GM21423 (cell line): ENCODE data around the gene DVL2.
"Not testable (repeated sequence)": the region's sequence is repeated elsewhere in the genome, so short reads cannot be mapped to it uniquely, and the experiment has no call there.

Experiments
- ATAC-seq: cut with Tn5 transposase; IDR thresholded peaks from one replicate; pipeline ENCODE4 v1.9.1; 2021; ENCODE audit warnings: mild to moderate bottlenecking, moderate library complexity; ENCODE audit not compliant: unreplicated experiment

The DVL2 gene

DNA sequence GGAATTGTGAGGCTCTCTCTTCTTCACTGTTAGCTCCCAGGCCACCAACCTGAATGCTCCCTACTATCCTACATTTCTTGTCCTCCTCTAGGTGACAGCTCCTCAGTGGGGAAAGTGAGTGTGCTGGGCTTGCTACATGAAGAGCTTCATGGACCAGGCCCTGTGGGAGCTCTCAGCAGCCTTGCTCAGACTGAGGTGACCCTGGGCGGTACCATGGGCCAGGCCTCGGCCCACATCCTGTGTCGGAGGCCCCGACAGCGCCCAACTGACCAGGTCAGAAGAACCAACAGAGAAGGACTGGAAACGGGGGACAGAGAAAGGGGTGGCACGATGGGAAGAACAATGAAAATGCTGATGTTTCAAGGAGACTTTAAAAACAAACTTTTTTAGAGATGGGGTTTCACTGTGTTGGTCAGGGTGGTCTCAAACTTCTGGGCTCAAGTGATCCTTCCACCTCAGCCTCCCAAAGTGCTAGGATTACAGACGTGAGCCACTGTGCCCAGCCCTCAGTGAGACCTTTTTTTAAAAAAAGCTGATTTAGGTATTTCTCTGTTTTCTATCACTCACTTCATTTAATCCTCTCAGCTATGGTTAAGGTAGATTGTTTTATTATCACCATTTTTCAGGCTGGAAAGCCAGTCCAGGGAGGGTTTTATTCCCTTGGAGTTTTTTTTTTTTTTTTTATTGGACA is 22.6 kb upstream of the DVL2 start:
- no peak for ATAC-seq

DNA sequence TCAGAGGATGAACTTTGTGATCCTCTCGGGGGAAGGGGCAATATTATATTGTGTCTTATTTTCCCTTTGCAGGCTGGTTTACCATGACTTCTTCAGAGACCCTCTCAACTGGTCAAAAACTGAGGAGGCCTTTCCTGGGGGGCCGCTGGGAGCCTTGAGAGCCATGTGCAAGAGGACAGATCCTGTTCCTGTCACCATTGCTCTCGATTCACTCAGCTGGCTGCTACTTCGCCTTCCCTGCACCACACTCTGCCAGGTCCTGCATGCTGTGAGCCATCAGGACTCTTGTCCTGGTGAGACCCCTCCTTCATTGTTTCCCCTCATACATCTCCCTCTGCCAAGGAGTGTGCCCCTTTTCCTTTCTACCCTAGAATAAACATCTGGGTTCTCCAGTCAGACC is 20.2 kb upstream of the DVL2 start:
- ATAC-seq: no peak

DNA sequence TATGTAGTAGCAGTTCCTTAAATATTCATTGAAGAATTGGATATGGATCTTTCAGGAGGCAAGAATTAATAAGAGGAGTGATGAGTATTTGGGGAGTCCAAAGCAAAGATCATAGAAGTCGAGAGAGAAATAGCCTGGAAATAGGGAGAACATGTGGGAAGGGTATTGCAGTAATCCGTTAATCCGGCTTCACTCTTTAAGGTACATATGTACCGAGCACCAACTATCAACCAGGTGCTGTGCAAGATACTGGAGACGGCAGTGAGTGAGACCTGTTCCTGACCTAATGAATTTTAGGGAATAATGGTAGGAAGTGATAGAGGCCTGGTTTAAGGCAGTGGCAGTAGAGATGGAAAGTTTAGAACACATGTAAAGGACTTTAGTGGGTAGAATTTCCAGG is 18.8 kb upstream of the DVL2 start:
- ATAC-seq: no peak

DNA sequence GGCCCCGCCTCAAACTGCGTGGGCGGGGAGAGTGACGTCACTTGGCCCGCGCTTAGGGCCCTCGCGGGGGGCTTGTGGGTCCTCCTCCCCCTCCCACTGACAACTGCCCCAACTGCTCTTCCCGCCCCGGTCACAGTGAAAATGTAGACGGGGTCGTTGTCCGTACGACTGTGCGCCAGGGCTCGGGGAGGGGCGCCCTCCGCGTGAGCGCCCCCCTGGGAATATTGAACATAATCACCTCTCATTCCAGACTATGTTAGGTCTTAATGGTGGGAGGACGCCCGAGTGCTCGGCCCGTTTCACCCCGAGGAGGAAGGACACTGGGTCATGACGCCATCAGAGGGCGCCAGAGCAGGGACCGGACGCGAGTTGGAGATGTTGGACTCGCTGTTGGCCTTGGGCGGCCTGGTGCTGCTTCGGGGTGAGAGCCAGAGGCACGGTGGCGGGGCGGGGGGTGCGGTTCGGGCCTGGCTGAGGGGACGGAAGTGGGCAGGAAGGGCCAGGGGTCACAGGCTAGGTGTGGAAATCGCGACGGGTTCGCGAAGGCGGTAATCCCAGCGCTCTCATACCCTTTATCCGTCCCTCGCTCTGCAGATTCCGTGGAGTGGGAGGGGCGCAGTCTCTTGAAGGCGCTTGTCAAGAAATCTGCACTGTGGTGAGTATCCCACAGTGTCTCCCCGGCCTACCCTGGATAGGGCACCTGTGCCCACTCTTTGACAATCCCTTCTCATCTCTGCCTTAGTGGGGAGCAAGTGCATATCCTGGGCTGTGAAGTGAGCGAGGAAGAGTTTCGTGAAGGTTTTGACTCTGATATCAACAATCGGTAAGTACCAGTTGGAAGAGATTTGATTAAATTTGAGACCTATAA is 18.1 kb upstream of the DVL2 start, which contains the start of gene ELP5:
Gene ELP5, plus strand, starts transcription at position 40 of the 868 bp plus-strand sequence. Its CDS starts 336 bp downstream, at position 376.
- ATAC-seq: peak; percentile 53

DNA sequence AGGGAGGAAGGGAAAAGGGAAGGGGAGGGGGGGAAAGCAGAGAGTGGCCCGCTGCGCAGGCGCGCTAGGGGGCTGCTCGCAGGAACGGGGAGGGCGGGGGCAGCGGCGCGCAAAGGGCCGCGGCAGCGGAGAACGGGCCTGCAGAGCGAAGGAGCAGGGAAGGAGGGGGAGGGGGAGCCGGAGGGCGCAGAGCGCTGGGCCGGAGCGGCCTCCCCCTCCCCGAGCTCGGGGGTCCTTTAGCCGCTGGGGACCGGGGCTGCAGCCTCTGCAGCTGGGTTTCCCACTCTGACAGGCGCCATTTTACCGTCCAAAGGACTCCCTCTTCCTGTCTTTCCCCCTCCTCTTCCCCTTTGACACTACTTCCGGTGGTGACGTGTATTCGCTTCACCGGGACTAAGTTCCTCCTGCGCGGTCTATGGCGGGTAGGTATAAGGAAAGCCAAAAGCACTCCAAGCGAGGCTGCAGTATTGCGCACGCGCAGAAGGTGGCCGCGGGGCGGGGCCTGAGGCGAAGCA is 17.4 kb upstream of the DVL2 start, which contains the start of gene CTDNEP1:
Gene CTDNEP1, minus strand, starts transcription at position 74 of the 515 bp plus-strand sequence. CDS start 438 bp downstream, outside the sequence.
- ATAC-seq: peak; percentile 82

DNA sequence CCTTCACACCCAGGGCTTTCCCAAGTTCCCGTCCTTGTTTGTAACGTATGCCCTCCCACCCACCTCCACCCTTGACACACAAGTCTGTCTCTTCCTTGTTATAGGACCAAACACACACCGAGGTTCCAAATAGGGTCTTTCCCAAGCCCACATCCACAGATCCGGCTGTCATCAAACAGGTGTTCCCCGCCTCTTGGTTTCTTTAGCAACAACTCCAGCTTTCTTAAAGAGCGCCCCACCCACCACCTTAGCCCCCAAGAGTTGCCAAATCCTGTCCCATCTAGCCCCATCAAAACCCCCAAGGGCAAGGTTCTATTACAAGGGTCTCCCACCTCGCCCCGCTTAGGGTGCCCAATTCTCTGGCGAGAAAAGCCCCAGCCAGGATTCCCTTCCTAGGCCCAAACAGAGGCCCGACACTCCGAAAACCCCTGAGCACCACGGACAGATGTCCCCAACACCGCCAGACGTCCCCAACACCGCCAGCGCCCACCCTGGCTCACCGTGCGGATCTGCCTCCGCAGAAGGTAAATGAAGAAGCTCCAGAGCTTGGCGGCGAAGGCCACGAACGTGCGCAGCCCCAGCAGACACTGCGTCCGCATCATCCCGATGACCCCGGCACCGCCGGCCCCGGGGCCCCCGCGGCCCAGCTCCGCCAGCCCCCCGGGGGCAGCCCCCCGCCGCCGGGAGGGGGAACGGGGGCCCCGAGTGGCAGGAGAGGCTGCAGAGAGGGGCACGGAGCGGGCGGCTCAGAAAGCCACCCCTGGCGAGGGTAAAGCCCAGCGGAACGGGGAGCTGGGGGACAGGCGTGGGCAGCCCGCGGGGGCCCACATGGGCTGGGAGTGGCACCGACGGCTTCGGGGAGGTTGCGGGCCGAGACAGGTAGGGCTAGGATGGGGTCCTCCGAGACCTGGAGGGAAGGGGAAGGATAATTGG is 16.6 kb upstream of the DVL2 start:
- ATAC-seq: peak; percentile 3

DNA sequence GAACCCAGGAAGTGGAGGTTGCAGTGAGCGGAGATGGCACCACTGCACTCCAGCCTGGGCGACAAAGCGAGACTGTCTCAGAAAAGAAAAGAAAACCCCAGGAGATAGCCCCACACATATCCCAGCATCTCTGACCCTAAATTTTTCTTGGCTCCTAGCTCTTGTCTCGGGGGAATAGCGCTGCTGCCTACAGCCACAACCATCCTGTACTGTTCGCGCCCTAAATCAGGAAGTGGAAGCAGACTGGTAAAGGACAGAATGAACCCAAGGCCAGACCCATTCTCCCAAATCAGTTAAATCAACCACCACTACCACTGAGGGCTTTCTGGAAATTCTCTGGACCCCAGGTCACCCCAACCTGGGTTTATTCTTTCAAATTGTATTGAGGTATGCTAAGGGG is 15.5 kb upstream of the DVL2 start:
- ATAC-seq: no peak

DNA sequence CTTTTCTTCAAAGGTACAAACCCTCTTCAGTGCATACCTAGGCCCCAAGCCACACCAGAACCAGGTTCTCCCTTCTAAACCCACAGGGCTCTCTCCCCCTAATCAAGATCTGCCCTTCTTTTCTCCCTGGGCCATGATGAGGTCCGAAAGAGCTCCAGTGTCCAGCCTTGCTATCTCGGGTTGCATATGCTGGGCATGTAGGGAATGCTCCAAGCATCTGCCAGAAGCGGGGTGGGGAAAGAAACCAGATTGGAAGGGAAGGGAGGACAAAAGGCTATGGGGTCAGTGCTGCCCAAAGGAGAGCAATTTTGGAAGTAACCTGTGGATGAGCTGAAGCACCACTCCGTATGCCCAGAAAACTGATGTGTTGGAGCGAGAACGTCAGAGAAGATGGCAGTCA is 14.9 kb upstream of the DVL2 start:
- ATAC-seq: no peak

DNA sequence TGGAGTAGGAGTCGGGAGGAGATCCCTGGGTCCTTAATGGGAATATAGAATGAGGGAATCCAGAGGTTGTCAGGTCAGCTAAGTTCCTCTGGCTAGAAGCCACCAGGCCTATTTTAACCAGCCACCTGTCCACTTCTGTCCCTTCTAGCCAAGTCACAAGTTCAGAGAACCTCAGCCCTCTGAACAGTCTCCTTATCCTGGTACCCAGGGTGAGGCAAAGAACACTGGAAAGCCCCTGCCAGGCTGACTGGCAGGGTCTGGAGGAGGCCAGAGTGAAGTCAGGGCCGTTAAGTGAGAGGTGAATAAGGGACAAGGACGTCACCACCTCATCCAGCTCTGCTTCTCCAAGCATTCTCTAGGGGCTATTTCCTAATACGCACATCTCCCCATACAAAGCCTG is 14.5 kb upstream of the DVL2 start:
- no peak for ATAC-seq

DNA sequence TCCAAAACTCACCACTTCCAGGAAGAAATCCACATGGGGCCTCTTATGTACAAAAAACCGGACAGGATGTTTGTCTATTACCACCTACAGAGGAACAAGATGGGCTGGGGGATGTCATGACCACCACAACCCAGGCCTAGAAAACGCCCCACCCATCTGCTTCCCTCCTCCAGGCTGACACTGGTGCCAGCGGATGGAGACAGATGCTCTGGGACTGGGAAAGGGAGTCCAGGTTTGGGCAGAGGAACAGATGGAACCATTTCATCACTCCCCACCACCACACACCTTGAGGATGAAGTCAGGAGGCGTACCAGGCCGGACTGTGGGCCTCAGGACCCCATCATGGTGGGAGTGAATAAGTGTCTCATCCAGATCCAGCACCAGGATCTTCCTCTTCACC is 12.5 kb upstream of the DVL2 start:
- ATAC-seq: no peak

DNA sequence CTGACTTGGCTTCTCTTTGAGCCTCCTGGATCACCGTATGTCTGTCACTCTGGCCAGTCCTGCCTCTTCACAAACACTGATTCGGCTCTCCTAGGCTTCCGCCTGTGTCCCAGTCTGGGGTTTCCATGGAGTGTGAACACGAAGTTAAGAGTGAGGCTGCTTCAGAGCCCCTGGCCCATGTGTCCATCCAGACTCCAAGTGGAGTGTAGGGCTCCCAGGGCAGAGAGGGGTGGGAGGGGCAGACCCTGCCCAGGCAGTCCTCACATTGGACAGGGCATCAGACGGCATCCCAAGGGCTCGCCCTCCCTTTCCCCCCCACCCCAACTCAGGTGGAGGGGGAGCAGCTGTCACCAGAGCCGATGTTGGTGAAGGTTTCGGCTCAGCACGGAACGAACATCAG is 9.5 kb upstream of the DVL2 start:
- not testable (repeated sequence) for ATAC-seq

DNA sequence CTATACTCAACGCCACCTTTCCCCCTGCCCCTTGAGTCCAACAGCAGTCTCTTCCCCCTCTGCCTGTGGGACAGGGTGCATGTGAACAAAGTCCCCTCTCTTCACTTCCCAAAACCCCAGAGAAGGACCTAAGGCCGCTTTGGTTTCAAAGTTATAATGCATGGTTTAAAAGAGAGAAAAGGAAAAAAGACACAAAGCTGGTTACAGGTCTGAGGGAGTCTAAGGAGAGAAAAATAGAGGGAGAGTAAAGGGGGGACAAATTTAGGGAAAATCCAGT is 9.1 kb upstream of the DVL2 start:
- no peak for ATAC-seq

DNA sequence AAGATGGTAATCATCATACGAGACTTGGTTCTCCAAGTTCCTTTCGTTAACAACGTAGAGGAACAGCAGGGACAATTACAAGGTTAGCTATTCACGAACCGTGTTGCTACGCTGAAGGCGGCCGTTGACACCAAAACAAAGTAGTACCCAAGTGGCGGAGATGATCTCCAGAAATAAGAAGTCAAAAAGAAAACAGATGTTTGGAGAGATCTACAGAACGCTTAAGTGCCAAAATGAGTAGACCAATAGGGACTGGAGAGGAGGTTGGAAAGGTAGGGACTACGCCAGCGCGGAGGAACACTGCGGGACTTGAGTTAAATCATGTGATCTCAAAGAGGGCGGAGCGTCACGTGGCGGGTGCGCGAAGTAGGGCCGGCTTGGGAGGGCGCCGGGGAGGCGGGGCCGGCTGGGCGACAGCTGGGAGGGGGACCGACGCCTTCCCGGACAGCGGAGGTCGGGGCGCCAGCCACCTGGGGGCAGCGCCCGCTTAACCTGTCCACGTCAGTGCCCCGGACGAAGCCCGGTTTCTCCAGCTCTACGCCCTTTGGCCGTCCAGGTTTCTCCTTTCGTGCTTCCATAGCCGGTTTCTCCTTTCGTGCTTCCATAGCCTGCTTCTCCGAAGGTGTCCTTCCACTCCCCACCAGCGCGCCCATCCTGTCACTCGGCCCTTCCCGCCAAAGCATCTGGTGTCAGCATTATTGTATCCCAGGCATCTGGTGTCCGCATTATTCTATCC is 8.6 kb upstream of the DVL2 start:
- peak; percentile 39 for ATAC-seq

DNA sequence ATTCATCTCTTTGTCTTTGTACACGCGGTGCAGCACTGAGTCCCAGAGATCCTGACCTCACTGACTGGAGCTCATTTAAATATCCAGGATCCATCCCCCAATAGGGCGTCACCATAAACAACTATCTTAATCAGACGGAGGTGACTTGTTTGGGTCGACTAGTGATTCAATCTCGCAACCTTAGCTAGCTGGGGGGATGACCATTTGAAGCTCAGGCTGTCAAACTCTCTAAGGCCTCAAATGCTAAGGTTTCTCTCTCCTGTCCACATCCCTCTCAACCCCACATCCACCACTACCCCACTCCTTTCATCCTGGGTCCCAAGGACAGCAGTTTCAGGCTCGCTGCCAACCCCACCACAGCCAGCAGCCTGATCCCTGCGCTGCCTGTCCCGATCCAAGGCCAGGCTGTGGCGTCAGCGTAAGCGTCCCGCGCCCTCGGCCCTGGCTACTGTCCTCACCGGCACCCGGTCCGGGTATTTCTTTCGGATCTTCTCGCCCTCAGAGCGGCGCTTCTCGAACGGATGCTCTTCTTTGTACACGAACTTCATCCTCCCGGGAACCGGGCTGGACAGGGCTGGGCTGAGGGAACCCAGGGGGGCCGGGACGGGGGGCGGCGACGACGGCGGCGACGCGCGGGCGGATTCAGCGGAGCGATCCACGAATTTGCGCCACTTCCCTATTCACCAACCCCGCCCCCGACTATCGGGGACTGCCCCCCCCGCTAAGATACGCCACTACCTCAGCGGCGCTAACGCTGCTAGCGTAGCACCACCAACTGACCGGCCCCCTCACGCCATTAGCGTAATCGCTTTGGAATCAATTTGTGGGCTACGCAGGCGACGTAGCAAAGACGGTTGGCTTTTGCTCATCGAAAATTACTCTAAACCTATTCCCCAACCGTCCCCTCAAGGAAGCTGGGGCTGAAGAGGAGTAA is 7.7 kb upstream of the DVL2 start, which contains the start of gene GABARAP:
Gene GABARAP, minus strand, starts transcription at position 667 of the 934 bp plus-strand sequence. Its CDS starts 119 bp downstream, at position 548.
- peak; percentile 30 for ATAC-seq

DNA sequence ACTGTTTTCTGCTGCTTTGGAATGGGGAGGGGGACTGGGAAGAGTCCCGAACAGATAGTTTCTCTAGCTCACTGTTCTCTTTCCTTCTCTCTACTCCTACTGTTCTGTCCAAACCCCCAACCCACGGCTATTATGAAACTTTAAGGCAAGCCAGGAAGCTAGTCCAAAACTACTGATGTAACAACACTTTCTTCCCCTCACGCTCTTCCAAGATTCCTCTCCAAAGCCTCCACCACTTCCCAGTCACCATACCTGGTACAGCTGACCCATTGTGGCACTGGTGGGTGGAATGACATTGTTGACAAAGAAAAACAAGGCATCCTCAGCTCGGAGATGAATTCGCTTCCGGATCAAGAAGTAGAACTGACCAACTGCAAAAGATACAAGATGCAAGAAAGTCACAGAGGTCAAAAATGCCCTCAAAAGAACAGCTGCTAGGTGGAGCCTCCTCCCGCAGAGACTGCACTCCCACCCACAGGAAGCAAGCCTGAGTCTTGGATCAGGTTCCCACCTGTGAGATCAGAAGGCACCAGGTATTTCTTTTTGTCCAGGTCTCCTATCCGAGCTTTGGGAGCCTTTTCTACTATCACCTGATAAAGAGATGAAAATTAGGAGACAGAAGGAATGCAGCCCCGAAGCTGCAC is 6.9 kb upstream of the DVL2 start:
- no peak for ATAC-seq

DNA sequence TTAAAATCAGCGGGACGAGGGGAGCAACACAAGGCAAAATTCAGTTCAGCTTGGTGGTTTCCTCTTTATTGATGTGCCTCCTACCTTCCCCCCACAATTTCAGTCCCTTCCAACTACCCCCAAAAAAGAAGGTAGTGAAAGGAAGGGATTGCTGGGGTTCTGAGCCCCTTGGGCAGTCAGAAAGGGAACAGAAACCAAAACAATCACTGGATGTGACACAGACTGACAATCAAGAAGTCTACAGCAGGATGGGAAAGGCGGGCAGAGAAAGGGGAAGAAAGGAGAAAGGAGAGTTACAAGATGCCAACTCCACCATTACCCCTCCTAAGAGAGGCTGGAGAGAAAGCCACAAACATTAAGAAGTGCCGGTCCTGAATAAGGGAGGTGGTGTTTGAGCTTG is 6.1 kb upstream of the DVL2 start:
- ATAC-seq: no peak

DNA sequence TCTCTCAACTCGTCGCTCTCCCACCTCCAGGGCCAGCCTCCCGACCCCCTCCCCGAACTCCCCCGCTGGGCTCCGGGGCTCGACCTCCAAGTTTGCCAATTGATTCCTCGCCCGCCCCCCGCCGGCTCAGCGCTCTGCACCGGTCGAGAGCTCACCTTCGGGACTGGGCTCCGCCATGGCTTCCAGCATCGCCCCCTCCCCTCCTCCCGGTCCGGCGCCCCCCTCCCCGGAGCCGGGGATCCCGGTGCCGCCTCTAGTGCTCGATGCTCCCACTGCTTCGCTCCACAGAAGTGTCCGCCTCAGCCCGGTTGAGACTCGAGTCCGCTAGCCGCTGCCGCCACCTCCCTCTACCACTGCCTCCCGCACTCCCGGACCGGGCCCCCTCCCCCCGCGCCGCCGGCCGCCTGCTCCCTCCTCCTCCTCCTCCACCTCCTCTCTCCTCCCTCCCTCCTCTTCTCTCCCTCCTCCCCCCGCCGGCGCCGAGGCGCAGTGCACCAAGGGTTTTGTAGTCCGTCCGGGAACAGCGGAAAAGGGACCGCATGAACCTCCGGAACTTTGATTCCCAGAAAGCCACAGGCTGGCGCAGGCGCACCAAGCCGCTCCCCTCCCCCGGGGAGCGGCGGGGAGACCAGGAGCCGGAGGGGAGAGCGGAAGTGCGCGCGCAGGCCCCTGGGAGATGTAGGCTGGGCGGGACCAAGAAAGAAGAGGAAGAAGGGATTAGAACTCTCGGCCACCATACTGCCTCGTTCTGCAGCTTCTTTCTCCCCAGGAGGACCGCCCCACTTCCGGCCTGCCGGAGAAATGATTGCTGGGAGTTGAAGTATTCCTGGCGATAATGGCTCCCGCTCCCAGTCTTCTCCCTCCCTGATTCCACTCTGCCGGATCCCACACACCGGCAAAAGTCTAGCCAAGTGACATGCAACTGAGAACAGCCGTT is 5.0 kb upstream of the DVL2 start, which contains the start of gene PHF23:
Gene PHF23, minus strand, starts transcription at position 367 of the 937 bp plus-strand sequence. Its CDS starts 178 bp downstream, at position 189.
- peak; percentile 52 for ATAC-seq
